Measurements from ENCODE around the gene TRIM17.

Gene TRIM17

GRCh38 chr1:228416217-228416933, at the start of gene TRIM17:
TRIM17 (minus strand) TSS chr1:228416861; CDS start chr1:228415072, 1,789 bp downstream.
- peak in 1 of 51 donors; percentile 9 for DNase-seq

- no peak for DNase-seq
Observed at GRCh38 chr1:228465571-228466146, 49.0 kb upstream of the TRIM17 start.

- no peak for DNase-seq
Observed at GRCh38 chr1:228465141-228465540, 48.5 kb upstream of the TRIM17 start.

- DNase-seq: peak in 45 of 51 donors; percentile 18 to 89 (median 64)
Observed at GRCh38 chr1:228464487-228464983, 47.9 kb upstream of the TRIM17 start.

GRCh38 chr1:228463559-228464455, 47.1 kb upstream of the TRIM17 start:
- DNase-seq: peak in 2 of 51 donors; percentile 13 to 26

GRCh38 chr1:228463009-228463558, 46.4 kb upstream of the TRIM17 start:
- DNase-seq: no peak

- DNase-seq: no peak
Observed at GRCh38 chr1:228462560-228462959, 45.9 kb upstream of the TRIM17 start.

GRCh38 chr1:228460821-228461220, 44.2 kb upstream of the TRIM17 start:
- DNase-seq: no peak

GRCh38 chr1:228459091-228459993, 42.7 kb upstream of the TRIM17 start:
- peak in 11 of 51 donors; percentile 10 to 40 (median 25) for DNase-seq

GRCh38 chr1:228457396-228458176, 40.9 kb upstream of the TRIM17 start:
- peak in 48 of 51 donors; percentile 17 to 94 (median 70) for DNase-seq

GRCh38 chr1:228457017-228457395, 40.3 kb upstream of the TRIM17 start:
- DNase-seq: peak in 1 of 51 donors; percentile 52

- DNase-seq: no peak
Observed at GRCh38 chr1:228456252-228457016, 39.8 kb upstream of the TRIM17 start.

GRCh38 chr1:228455715-228456114, 39.1 kb upstream of the TRIM17 start:
- no peak for DNase-seq

- no peak for DNase-seq
Observed at GRCh38 chr1:228454238-228454637, 37.6 kb upstream of the TRIM17 start.

- DNase-seq: no peak
Observed at GRCh38 chr1:228453614-228454013, 37.0 kb upstream of the TRIM17 start.

GRCh38 chr1:228453022-228453560, 36.4 kb upstream of the TRIM17 start:
- DNase-seq: no peak

GRCh38 chr1:228452194-228453021, 35.7 kb upstream of the TRIM17 start:
- DNase-seq: no peak

- DNase-seq: no peak
Observed at GRCh38 chr1:228450200-228450599, 33.5 kb upstream of the TRIM17 start.
